NB4 (cell line): ENCODE data around the gene BRME1.

Experiments
- CTCF ChIP-seq: IDR thresholded peaks from one replicate; pipeline ENCODE4 v1.5.1; 2012; ENCODE audit warnings: low read depth, low read length
- MAX ChIP-seq: IDR thresholded peaks from 2 replicates; pipeline ENCODE4 v1.6.1; 2011; ENCODE audit warnings: low read depth, low read length
- POLR2A ChIP-seq: IDR thresholded peaks from 2 replicates; pipeline ENCODE4 v1.6.1; 2011; ENCODE audit warnings: mild to moderate bottlenecking; ENCODE audit not compliant: insufficient read length; ENCODE audit errors: extremely low read depth

DNA sequence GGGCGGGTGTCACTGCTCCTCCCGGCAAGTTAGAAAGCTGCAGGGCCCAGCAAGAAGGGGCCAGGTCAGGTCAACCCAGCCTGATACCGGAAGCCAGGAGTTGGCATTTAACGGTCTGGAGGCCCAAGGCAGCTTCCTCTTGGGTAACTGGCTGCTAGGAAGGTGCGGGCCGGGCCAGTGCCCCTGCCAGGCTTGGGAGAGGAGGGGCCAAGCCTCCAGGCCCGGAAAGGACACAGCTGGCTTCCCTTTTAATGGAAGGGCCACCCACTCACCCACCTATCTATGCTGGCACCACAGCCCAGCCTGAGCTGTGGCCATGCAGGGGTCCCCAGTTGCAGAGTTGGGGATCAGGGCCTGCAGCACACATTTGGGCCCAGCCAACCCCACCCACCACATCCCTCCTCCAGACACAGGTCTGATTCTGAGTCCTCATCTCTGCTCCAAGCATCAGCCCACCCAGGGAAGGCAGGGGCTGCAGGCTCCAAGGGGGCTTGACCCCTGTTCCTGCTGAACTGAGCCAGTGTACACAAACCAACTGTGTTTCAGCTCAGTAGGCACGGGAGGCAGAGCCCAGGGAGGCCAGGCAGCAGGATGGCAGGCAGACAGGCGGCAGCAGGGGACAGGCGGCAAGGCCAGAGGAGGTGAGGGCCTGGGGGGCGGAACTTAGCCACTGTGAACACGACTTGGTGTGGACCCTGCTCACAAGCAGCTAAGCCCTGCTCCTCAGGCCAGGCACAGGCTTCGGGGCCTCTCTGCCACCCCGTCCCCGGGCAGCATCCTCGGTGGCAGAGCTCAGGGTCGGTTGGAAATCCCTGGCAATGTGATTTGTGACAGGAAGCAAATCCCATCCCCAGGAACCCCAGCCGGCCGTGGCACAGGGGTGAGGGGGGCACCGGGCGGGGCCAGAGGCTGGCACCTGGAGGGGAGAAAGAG lies 69.9 kb downstream of the BRME1 start:
- TF ChIP-seq CTCF (no peak), POLR2A (peak; percentile 46), MAX (0 out of 2 replicates have a peak, but pooled peaks have one; percentile 10)
